Progenitor cell of endocrine pancreas (in vitro differentiated cells): ENCODE results near the gene HAL. TPM values are rescaled to one million over a fixed set of nuclear protein-coding genes. Genes with fewer than 3 reads are reported as not detected.

Source experiments
- DNase-seq: peaks from one replicate; pipeline ENCODE4 v3.0.0; 2021; ENCODE audit warnings: low spot score; ENCODE audit not compliant: unreplicated experiment
- H3K27ac Mint-ChIP-seq: 2 replicates; pipeline ENCODE4 v1.8.0; 2021; ENCODE audit warnings: mild to moderate bottlenecking, moderate library complexity, mixed read lengths
- H3K27me3 Mint-ChIP-seq: 2 replicates; pipeline ENCODE4 v1.8.0; 2021; ENCODE audit warnings: mixed read lengths
- H3K36me3 Mint-ChIP-seq: 2 replicates; pipeline ENCODE4 v1.8.0; 2022; ENCODE audit warnings: mixed read lengths; ENCODE audit not compliant: insufficient read depth
- H3K4me1 Mint-ChIP-seq: 2 replicates; pipeline ENCODE4 v1.8.0; 2021; ENCODE audit warnings: low read depth, mixed read lengths
- H3K4me3 Mint-ChIP-seq: 2 replicates; pipeline ENCODE4 v1.8.0; 2021; ENCODE audit warnings: low read depth, mild to moderate bottlenecking, moderate library complexity, mixed read lengths
- H3K9me3 Mint-ChIP-seq: 2 replicates; pipeline ENCODE4 v1.8.0; 2021; ENCODE audit warnings: low read depth, mixed read lengths
- CTCF ChIP-seq: fragments of 200-600 bp; sonication (generic); IDR thresholded peaks from one replicate; pipeline ENCODE4 v1.5.0; 2021; ENCODE audit warnings: antibody characterized with exemption, mild to moderate bottlenecking; ENCODE audit not compliant: unreplicated experiment
- total RNA-seq: library from RNA; stranded (reverse); gene quantifications from 2 replicates; pipeline ENCODE4 v1.2.1, GENCODE V29; 2021

The HAL gene
- total RNA-seq, 1 donor from 2014 or later, result 0.46 TPM

- Mint-ChIP-seq H3K36me3 (no peaks in the 10 kb centered on the region), H3K4me3 (no peak overlapping the region), H3K4me1 (no peaks in the 10 kb centered on the region), H3K27ac (no peak overlapping the region), H3K9me3 (no peaks in the 10 kb centered on the region), H3K27me3 (peaks cover 4% of the 10 kb centered on the region)
- DNase-seq, result no peak
- no peak for TF ChIP-seq CTCF
These were observed 15.7 kb downstream of the HAL start for GRCh38 chr12:95980437-95980836.

GRCh38 chr12:95978774-95979173 is 17.4 kb downstream of the HAL start:
- TF ChIP-seq CTCF, result no peak
- DNase-seq, result no peak
- no peak overlapping the region for H3K4me3 Mint-ChIP-seq
- H3K36me3 Mint-ChIP-seq, result no peaks in the 10 kb centered on the region
- no peak overlapping the region for H3K27ac Mint-ChIP-seq
- H3K9me3 Mint-ChIP-seq, result no peaks in the 10 kb centered on the region
- H3K27me3 Mint-ChIP-seq, result peaks cover 4% of the 10 kb centered on the region
- peaks cover 6% of the 10 kb centered on the region for H3K4me1 Mint-ChIP-seq

GRCh38 chr12:95978351-95978750 is 17.8 kb downstream of the HAL start:
- Mint-ChIP-seq H3K36me3 (no peaks in the 10 kb centered on the region), H3K27me3 (peaks cover 4% of the 10 kb centered on the region)
- no peak for DNase-seq

GRCh38 chr12:95977764-95978305 is 18.3 kb downstream of the HAL start:
- no peak for TF ChIP-seq CTCF
- peaks cover 4% of the 10 kb centered on the region for H3K27me3 Mint-ChIP-seq
- DNase-seq, result no peak
- H3K4me1 Mint-ChIP-seq, result peaks cover 12% of the 10 kb centered on the region
- no peaks in the 10 kb centered on the region for H3K9me3 Mint-ChIP-seq
- no peak overlapping the region for H3K27ac Mint-ChIP-seq
- H3K36me3 Mint-ChIP-seq, result no peaks in the 10 kb centered on the region
- no peak overlapping the region for H3K4me3 Mint-ChIP-seq

More at GRCh38 chr12:95978351-95978750, 17.8 kb downstream of the HAL start:
- TF ChIP-seq CTCF, result no peak
- Mint-ChIP-seq H3K27ac (no peak overlapping the region), H3K9me3 (no peaks in the 10 kb centered on the region), H3K4me1 (peaks cover 8% of the 10 kb centered on the region), H3K4me3 (no peak overlapping the region)

GRCh38 chr12:95976416-95976832 is 19.7 kb downstream of the HAL start:
- H3K4me3 Mint-ChIP-seq, result no peak overlapping the region
- no peaks in the 10 kb centered on the region for H3K36me3 Mint-ChIP-seq
- H3K9me3 Mint-ChIP-seq, result no peaks in the 10 kb centered on the region
- peaks cover 4% of the 10 kb centered on the region for H3K27me3 Mint-ChIP-seq
- peaks cover 15% of the 10 kb centered on the region for H3K4me1 Mint-ChIP-seq
- no peak for DNase-seq
- no peak overlapping the region for H3K27ac Mint-ChIP-seq
- TF ChIP-seq CTCF, result no peak
